AG09319 (cell line): ENCODE data around the gene AK5.

Experiments
- DNase-seq: peaks from one replicate; pipeline ENCODE4 v3.0.0-alpha.2; 2010; ENCODE audit warnings: low read depth; ENCODE audit errors: extremely low read depth
- CTCF ChIP-seq: IDR thresholded peaks from 2 replicates; pipeline ENCODE4 v1.5.1; 2011; ENCODE audit warnings: low read depth, mild to moderate bottlenecking, inconsistent platforms, low read length, moderate library complexity

Gene AK5

GRCh38 chr1:77382366-77382765 is 100.5 kb downstream of the AK5 start:
- DNase-seq = no peak

DNA sequence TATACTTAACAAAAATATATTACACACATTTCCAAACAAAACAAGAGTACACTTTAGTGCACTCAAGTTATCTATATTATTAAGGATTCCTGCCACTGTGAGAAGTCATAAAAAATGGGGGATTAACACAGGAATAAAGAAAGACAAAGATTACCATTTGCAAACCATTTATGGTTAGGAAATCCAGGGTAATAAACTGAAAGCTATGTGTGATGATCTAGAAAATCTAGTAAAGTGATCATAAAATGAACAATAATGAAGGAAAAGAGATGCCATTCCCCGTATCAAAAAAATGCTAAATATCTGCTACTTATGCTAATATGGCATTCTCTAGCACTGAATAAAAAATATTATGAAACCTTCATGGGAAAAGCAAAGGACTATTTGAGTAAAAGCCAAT is 101.4 kb downstream of the AK5 start:
- no peak for TF ChIP-seq CTCF
- DNase-seq = no peak

More at GRCh38 chr1:77382366-77382765, 100.5 kb downstream of the AK5 start:
- TF ChIP-seq CTCF = no peak

- DNase-seq = no peak
- no peak for TF ChIP-seq CTCF
These were observed 103.7 kb downstream of the AK5 start for GRCh38 chr1:77385551-77385950.

DNA sequence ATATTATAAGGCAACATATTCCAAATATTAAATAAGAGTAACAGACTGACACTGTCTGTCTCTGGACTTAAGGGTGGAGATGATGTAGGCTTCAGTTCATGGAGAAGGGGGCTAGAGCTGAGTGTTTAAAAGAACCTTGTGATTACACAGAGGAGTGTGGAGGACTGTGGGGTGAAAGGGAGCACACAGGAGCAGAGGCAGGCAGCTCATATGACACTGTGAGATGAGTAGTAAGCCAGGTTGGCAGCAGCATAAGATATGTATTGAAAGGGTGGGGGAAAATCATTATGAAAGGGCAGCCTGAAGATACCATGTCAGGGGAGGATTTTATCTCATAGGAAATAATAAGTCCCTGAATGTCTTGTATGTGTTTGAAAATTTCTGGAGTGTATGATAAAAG is 104.5 kb downstream of the AK5 start:
- DNase-seq = no peak
- no peak for TF ChIP-seq CTCF

GRCh38 chr1:77387553-77387952 is 105.7 kb downstream of the AK5 start:
- TF ChIP-seq CTCF = no peak
- no peak for DNase-seq

DNA sequence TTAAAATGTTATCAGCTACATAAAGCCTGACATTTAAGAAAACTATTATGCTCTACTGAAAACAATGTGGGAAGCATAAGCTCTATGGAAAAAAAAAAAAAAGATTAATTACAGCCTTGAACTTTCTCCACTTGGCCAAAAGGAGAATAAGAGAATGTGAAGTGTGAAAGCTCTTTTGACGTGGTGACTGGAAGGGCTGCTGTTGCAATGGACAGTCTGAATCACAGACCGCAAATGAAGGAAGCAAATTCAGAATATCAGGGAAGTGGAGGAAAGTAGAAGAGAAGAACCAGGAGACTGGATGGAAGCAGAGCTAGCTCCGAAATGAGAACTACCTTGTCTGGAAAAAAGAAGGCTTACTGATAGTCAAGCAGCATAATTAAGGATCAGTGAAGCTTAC is 106.8 kb downstream of the AK5 start:
- TF ChIP-seq CTCF = no peak
- DNase-seq = no peak

DNA sequence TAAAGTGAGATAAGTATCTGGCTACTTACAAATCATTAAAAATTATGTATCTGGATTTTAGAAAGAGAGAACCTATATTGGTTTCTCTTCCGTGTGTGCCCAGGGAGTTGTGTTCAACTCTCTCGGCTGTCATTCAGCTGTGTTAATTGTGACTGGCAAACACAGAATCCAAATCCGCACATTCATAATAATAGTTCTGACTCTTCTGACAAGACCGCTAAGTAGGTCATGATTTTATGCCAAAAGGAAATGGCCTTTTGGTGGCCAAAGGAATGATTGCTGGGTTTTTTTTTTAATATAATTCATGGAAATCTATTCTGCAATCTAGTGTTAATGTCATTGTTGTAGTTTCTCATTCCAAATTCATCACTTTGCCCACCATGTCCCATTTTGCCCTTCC is 110.7 kb downstream of the AK5 start:
- no peak for TF ChIP-seq CTCF
- DNase-seq = no peak
